NCI-H1436 treated with DMSO at 0.1 percent for 48 hours (cell line): ENCODE measurements around the gene ICA1L.
A peak's percentile ranks its signal among the peaks of the same experiment; 100 is the strongest.
"Not testable (repeated sequence)": the region's sequence is repeated elsewhere in the genome, so short reads cannot be mapped to it uniquely, and the experiment has no call there.

Experiments
- DNase-seq: peaks from one replicate; lab custom pipeline; 2025; lab: John Stamatoyannopoulos, UW

The ICA1L gene

GRCh38 chr2:202847693-202848524 lies 23.7 kb downstream of the ICA1L start:
- no peak for DNase-seq

- no peak for DNase-seq
These were observed 26.9 kb downstream of the ICA1L start for GRCh38 chr2:202844656-202845055.

- no peak for DNase-seq
These were observed 28.9 kb downstream of the ICA1L start for GRCh38 chr2:202842690-202843089.

DNA sequence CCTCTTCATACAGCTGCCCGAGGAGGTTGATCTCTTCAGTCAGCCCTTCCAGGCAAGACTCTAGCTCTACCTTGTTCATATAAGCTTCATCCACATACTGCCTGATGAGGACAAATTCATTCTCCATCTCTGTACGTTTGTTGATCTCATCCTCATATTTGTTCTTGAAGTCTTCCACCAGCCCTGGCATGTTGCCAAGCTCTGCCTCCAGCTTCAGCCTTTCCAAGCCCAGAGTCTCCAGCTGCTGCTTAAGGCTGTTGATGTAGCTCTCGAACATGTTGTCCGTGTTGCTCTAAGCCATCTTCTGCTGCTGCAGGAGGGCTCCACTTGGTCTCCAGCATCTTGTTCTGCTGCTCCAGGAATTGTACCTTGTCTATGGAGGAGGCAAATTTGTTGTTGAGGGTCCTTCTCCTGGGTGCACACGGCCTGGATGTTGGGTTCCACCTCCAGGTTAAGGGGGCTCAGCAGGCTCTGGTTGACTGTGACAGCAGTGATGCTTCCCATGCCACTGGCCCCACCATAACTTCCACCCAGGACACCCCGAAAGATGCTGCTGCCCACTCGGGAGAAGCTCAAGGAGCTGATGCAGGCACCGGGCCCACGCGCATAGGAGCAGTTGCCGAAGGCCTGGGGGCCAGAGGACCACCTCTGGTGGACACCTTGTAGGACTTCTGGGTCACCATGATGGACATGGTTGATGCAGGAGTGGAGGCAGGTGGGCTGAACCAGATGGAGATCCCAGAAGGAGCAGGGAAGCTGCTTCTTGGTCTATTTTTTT lies 30.3 kb downstream of the ICA1L start:
- no peak for DNase-seq

DNA sequence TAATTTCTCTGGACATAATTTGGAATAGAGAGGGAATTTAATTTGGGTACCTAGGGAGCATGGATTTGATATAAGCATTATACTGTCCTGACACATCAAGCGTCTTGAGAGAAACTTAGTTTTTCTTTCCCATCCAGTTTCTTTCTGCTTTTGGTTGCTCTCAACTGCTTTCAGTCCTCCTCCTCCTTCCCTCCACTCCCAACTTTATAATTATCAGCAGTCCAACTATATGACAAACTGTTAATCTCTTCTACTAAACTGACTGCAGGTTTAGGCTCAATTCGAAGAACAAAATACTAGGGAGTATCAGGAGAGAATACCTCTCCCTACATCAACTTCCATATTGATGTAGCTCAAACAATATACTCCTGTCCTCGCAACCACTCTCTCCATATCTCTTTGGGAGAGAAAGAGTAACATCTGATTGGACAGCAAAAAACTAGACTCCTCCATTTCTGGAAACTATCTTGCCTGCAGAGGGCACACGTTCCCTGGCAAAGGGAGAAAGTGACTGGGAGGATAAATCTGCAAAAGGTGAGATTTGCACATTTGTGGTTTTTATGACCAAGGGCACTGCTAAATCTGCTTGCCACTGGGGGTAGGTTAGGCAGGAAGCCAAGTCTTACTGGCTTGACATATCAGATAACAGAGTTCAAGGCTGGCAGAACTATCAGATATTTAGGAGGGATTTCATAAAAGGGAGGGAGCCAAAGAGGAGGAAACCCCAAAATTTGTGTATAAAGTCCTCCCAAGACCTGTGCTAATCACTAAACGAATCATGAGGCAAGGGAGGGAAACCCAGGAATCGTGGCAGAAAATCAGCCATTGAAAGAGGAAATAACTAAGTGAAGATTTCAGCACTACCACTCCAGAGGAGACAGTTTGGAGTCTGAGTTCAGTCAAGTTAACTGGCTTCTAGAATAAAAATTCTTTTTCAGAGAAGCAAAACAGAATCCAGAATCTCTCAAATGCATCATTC lies 40.0 kb downstream of the ICA1L start:
- DNase-seq: peak; percentile 11

GRCh38 chr2:202824901-202825300 lies 46.7 kb downstream of the ICA1L start:
- DNase-seq: no peak

GRCh38 chr2:202822411-202822810 lies 49.2 kb downstream of the ICA1L start:
- no peak for DNase-seq

DNA sequence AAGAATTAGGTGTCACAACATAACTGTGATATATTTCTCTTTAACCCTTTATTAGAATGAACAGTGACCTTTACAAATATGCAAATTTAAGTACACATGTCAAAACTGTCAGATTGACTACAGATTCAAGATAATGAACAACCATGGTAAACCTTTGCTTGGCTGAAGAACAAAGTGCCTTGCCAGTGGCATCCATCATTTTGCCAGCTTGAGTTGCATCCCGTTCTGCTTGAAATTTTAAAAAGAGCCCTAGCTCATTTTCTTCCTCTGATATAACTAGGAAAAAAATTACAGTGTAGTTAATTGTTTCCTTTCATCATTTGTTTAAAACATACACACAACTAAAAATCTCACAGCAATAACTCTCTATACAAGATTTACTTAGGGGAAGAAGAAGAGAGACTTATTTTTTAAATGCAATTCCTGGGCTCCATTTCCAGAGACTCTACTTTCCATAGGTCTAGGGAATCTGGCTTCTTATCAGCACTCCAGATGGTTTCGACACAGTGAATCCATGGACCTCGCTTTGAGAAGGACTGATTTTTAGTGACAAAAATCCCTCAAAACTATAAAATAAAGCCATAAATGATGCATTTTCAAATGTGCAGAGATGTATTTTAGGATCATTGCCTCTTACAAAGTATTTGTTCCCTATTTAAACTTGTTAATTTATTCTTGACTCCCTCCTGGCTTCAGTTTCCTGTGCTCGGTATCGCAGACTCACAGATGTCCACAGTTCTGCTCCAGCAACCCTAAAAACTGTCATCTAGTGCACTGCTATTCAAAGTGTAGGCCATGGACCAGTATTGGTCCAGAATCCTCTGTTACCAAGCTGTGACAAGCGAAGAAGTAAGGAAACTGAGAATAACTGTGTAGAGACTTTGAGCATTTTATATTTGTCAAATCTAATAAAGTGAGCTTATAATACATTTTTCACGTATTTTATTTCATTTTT lies 50.1 kb downstream of the ICA1L start:
- no peak for DNase-seq

GRCh38 chr2:202818321-202818720 lies 53.2 kb downstream of the ICA1L start:
- DNase-seq: no peak

- no peak for DNase-seq
These were observed 53.8 kb downstream of the ICA1L start for GRCh38 chr2:202817771-202818170.

- no peak for DNase-seq
These were observed 55.8 kb downstream of the ICA1L start for GRCh38 chr2:202815548-202816360.

DNA sequence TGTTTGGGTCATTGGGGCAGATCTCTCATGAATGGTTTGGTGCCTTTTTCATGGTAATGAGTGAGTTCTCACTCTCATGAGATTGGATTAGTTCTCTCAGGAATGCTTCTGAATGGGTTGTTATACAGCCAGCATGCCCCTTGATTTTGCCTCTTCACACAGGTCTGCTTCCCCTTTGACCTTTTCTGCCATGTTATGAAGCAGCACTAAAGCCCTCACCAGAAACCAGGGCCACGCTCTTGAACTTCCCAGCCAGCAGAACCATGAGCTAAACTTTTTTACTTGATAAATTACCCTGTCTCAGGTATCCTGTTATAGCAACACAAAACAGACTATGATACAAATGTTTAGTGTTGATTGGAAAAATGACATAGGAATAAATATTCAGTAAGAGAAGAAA lies 57.3 kb downstream of the ICA1L start:
- no peak for DNase-seq

DNA sequence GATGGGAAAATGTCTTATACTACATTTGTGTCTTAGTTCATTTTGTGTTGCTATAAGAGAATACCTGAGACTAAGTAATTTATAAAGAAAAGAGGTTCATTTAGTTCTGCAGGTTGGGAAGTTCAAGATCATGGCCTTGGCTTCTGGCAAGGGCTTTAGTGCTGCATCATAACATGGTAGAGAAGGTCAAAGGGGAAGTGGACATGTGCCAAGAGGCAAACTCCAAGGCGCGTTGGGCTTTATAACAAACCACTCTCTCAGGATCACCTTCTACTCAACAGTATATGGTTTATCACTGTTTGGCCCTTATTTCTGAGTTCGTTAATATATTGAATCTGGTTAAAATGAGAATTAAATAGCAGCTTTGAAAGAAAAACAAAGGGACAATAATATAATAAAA lies 58.2 kb downstream of the ICA1L start:
- DNase-seq: no peak

GRCh38 chr2:202808754-202809153 lies 62.8 kb downstream of the ICA1L start:
- no peak for DNase-seq

GRCh38 chr2:202807431-202808138 lies 64.0 kb downstream of the ICA1L start:
- DNase-seq: not testable (repeated sequence)

GRCh38 chr2:202805911-202806310 lies 65.7 kb downstream of the ICA1L start:
- not testable (repeated sequence) for DNase-seq

DNA sequence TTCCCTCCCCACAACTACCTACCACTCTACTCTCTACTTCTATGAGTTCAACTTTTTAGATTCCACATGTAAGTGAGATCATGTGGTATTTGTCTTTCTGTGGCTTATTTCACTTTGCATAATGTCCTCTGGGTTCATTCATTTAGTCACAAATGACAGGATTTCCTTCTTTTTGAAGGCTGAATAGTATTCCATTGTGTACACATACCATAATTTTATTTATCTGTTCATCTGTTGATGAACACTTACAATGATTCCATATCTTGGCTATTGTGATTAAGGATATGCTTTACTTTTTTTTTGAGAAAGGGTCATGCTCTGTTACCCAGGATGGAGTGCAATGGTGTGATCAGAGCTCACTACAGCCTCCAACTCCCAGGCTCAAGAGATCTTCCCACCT lies 73.6 kb downstream of the ICA1L start:
- no peak for DNase-seq

DNA sequence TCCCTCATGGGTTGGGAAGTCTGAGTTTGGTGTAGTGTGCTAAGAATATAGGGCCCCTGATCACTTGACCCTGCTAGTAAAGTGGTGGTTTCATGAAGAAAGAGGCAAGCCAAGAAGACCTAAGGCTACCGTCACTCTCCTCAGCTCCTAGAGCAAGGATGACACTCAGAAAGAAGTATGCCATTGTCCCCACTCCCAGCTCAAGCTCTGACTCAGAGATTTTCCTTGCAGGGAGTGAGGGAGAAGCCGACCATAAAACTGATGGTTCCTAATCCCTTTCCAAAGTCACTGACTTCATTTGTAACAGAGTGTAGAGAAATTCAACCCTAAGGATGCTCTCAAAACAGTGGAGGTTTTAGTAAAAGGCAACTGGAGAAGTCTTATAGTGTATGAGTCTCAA lies 80.9 kb downstream of the ICA1L start:
- DNase-seq: no peak

DNA sequence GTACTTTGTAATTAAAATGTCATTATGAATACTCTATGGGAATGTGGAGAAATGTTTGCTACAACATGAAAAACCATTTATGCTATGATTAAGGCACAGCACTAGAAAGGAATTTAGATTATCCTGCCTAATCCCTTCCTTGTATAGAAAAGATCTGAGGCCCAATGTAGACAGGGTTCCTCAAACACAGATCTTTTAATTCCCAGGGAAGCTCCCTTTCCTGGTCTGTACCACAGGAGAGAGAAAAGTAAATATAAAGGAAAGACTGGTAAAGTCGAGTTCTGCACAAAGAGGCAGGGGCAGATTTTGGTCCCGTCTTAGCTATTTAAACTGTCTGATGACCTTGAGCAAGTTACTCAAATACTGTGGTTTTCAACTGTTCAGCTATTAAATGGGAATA lies 84.7 kb downstream of the ICA1L start:
- no peak for DNase-seq
